KG1 (cell line): ENCODE data around the gene GPR157.
"Not testable (repeated sequence)": the region's sequence is repeated elsewhere in the genome, so short reads cannot be mapped to it uniquely, and the experiment has no call there.

Source experiments
- DNase-seq: peaks from one replicate; lab custom pipeline; 2025; lab: John Stamatoyannopoulos, UW

The GPR157 gene, protein sequence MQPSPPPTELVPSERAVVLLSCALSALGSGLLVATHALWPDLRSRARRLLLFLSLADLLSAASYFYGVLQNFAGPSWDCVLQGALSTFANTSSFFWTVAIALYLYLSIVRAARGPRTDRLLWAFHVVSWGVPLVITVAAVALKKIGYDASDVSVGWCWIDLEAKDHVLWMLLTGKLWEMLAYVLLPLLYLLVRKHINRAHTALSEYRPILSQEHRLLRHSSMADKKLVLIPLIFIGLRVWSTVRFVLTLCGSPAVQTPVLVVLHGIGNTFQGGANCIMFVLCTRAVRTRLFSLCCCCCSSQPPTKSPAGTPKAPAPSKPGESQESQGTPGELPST

DNA sequence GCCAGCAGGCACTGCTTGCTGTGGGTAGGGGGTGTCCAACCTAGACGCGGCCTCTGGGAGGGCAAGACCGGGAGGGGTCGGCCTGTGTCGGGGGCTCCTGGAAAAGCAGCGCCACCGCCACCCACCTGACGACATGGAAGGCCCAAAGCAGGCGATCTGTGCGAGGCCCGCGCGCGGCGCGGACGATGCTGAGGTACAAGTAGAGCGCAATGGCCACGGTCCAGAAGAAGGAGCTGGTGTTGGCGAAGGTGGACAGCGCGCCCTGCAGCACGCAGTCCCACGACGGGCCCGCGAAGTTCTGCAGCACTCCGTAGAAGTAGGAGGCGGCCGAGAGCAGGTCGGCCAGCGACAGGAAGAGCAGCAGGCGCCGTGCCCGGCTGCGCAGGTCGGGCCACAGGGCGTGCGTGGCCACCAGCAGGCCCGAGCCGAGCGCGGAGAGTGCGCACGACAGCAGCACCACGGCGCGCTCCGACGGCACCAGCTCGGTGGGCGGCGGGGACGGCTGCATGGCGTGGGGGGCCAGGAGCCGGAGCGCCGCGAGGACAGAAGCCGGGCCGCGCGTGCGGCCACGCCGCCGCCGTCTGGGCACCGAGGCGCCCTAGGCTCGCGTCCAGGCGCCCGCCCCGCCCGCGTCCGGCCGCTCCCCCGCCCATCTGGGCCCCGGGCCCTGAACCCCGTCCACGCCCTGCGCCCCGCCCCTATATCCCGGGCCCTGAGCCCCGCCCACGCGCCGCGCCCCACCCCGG is at the start of gene GPR157:
GPR157 (minus strand) TSS at position 583 of the 746 bp plus-strand sequence; CDS start at position 508, 75 bp downstream.
- DNase-seq, result no peak

DNA sequence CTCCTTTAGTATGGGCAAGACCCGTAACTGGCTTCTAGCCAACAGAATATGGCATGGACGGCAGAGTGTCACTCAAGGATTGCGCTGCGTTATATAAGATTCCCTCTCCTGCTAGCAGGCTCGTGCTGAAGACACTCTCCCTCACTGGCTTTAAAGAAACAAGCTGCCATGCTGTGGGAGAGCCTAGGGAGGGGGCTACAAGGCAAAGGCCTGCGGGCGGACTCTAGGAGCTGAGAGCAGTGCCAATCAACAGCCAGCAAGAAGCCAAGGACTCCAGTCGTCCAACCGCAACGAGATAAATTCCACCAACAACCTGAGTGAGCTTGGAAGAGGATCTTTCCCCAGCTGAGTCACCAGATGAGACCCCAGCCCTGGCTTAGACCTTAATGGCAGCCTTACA is 45.9 kb upstream of the GPR157 start:
- no peak for DNase-seq

DNA sequence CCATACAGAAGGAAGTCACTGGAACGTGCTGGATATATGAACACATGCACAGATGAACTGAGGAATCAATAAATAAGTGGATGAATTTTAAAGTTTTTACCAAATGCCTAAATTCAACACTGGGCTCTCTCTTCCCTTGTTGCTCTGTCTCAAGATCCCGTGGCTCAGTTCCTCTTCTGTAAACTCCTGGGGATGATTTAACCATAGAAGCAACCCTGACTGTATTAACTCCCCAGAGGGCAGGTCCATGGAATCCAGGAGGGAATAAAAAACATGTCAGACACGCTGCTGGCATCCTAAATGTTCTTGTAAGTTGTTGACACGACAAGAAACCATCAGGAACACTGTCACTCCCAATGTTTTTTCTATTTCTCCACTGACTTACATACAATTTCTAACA is 45.3 kb upstream of the GPR157 start:
- no peak for DNase-seq

DNA sequence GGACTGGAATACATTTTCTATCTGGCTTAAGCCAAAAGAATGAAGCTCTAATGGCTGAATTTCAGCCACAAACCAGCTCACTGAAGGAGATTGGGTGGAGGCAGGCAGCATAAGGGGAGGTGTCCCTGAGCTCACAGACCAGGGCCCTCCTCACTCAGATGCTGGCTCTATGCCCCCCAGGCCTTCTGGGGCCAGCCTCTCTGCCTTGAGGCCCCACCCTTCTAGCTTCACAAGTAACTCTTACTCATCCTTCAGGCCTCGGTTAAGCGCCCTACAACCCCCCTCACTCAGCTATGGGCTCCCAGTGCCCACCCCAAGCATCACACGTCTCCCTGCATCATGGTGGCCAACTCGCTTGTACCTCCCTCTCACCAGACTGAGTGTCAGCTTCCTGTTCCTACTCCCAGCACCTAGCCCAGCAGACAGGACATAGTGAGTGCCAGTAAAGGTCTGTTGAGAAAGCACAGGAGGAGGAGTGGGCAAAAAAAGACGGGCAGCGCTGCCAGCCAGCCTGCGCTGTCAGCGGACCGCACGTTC is 40.8 kb upstream of the GPR157 start:
- no peak for DNase-seq

DNA sequence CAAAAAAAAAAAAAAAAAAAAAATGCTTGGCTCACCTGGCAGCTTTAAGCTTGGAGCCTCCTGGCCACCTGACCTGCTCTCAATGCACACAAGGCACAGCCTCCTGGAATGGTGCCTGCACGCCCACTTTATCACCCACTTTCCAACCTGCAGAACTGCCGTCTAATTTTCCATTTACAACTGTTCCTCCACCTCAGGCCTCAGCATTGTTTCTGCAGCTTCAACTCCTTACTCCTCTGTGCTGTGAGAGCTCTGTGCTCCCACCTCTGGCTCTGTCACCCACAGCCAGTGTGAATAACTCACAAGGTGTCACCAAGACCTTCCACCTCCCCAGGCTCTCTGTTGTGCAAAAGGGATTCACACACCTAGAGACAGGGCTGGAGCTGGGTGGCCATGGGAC is 38.7 kb upstream of the GPR157 start:
- DNase-seq, result no peak

DNA sequence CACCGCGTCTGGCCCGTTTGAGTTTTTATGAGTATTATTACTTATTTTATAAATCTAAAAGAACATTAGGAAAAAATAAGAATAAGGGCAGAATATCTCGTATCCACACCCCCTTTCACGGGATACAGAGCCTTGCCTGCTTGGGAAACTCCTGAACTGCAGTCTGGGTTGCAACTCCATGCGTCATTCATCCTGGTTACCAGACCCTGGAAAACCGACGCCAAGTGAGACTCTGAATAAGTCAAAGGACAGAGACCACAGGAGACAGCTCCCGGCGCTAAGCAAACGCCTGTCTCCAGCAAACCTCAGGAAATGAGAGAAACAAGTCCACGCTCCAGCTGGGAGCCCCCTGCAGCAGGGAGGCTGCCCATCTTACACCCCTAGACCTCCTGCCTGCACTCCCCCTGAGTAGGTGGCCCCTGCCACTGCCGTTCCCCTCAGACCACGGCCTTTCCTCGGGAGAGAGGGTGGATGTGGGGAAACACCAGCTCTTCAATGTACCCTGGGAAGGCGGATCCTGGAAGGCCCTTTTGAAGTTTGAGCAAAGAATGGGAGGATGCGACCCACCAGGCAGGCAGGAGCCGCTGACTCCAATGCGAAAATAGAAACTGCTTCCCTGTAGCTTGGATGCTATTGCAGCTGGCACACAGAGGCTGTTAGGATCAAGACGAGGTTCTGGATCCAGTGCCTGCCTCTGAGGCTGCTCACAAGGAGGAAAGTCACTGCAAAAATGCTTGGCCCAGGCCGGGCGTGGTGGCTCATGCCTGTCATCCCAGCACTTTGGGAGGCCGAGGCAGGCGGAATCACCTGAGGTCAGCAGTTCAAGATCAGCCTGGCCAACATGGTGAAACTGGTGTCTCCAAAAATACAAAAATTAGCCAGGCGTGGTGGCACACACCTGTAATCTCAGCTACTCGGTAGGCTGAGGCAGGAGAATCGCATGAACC is 37.7 kb upstream of the GPR157 start:
- no peak for DNase-seq

DNA sequence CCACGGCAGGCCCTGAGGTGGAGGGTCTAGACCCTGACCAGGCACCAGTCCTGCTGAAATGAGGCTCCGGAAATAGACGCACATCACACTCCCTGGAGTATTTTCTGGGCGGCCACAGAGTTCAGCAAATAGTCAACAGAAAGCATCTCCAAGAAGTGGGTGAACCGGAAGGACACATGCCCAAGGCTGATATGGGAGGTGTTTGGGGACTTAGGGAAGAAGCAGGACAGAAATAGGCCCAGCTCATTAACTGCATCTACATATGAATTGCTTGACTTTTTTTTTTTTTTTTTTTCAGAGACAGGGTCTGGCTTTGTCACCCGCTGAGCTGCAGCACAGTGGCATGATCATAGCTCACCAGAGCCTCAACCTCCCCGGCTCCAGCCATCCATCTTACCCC is 36.5 kb upstream of the GPR157 start:
- DNase-seq, result no peak

DNA sequence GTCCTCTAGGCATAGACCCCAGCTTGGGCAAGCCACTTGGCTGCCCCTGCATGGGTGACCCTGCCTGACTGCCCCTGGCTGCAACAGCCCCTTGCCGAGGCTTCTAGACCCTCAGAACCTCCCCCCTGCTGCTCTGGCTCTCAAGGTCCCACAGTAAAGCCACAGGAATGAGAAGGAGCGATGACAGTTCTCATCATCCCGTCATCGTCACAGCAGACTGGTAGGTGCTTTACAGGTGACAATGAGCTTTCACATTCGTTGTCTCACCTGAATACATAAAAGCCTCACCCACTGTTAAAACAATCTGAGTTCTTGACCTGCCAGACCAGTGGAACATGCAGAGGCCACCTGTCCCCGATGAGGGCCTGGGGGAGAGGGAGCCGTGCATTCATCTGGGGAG is 36.0 kb upstream of the GPR157 start:
- DNase-seq, result no peak

DNA sequence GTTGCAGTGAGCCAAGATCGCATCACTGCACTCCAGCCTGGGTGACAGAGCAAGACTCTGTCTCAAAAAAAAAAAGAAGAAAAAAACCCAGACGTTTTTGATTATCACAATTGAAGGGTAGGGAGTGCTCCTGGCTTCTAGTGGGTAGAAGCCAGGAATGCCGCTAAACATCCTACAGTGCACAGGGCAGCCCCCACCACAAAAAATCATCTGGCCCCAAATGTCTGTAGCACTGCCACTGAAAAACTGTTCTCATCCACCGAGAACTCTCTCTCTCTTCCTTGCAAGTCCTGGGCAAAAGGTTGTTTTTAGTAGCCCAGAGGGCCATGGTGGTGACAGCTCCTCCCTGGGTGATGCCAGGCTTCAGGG is 35.6 kb upstream of the GPR157 start:
- DNase-seq, result no peak

DNA sequence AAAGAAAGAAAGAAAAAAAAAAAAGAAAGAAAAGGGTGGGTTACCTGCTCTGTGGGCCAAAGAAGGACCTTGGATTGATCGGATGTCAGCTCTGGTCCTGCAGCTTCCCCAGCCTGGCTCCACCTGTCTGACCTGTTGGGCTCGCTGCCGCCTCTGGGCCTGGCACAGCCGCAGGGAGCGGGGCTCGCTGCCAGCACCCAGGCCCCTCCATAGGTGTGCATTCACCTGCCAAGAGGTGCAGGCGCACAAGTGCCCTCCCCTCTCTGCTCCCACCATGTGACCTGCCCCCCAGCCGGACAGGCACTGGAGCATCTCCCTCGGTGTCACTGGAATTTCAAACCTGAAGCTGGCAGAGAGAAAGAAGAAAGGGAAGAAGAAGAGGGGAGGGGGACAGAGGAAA is 33.1 kb upstream of the GPR157 start:
- no peak for DNase-seq

DNA sequence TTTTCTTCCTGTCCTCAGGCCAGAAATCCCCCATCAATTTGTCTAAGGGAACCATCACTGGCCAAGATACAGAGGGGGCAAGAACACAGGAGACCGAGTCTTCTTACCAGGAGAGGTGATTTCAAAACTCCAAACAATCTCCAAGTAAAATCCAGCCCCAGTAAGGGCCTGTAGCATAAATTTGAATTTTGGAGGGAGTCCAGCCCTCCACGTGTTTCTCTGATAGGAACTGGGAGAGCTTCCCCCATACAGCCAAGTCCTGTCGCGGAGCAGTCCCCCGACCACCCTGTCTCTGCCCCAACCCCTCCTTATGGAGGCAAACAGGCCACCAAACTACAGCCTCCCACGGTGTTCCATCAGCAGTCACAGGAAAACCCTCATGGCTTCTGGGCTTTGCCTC is 32.4 kb upstream of the GPR157 start:
- no peak for DNase-seq

DNA sequence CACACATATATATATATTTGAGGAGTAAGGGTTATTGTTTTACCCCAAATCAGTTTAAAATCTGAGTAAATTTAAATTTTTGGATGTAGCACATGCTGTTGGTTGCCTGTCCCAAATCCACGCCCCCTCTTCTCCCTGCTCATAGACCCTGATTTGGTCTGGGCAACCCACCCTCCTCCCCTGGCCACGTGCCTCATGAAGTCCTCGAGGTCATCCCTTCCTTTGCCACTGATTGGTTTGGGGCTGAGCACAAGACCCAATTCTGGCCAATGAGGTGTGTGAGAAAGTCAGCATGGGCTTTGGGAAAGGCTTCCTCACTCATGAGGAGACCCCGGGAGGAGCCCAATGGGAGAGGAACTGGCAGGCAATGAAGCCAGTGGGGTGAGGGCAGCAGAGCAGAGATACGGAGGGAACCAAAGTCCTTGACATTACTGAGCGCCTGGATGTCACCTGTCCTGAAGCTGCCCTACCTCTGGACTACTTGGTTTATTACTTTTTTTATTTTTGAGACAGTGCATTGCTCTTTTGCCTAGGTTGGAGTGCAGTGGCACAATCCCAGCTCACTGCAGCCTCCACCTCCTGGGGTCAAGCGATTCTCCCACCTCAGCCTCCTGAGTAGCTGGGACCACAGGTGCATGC is 31.3 kb upstream of the GPR157 start:
- DNase-seq, result no peak

DNA sequence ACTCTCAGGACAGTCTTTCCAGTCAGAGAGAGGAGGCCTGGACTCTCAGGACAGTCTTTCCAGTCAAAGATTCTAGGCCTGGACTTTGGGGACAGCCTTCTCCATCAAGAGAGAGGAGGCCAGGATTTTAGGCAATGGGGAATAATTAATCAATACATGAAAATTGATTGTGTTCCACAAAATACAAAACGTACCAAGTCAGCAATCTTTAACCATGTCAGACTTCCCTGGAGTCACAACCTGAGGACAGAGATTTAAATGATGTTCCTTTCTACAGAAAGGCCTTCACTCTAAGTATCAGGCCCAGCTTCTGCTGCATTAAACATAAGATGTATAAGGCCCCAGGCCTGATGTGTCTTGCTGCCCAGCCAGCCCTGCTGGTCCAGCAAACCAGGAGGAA is 27.0 kb upstream of the GPR157 start:
- DNase-seq, result no peak

DNA sequence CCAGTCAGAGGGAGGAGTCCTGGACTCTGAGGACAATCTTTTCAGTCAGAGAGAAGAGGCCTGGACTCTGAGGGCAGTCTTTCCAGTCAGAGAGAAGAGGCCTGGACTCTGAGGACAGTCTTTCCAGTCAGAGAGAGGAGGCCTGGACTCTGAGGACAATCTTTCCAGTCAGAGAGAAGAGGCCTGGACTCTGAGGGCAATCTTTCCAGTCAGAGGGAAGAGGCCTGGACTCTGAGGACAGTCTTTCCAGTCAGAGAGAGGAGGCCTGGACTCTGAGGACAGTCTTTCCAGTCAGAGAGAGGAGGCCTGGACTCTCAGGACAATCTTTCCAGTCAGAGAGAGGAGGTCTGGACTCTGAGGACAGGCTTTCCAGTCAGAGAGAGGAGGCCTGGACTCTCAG is 26.5 kb upstream of the GPR157 start:
- DNase-seq, result not testable (repeated sequence)

DNA sequence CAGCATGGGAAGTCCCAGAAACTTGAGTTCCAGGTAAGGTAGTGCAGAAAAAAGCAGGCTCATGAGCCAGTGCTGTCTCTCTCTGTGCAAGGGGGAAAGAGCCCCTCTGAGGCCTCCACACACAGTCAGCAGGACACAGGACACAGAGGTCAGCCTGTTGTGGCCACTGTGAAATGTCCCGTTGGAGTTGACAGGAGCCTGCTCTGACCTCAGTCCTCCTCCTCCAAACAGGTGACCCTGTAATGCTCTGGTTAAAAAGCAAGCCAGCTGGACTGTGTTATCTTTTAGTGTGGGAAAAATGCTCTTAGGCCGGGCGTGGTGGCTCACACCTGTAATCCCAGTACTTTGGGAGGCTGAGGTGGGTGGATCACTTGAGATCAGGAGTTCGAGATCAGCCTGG is 24.2 kb upstream of the GPR157 start:
- no peak for DNase-seq

DNA sequence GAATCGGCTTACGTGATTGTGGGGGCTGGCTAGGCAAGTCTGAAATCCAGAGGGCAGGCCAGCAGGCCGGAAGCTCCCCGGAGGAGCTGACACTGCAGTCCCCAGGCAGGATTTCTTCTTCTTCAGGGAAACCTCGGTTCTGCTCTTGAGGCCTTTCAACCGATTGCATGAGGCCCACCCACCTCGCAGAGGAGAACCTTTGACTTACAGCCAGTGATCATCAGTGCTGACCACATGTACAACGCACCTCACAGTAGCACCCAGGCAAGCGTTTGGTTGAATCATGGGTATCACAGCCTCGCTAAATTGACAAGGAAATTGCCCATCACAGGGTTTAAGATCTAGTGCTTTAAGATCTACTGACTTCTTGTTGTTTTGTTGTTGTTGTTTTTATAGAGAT is 23.6 kb upstream of the GPR157 start:
- no peak for DNase-seq

DNA sequence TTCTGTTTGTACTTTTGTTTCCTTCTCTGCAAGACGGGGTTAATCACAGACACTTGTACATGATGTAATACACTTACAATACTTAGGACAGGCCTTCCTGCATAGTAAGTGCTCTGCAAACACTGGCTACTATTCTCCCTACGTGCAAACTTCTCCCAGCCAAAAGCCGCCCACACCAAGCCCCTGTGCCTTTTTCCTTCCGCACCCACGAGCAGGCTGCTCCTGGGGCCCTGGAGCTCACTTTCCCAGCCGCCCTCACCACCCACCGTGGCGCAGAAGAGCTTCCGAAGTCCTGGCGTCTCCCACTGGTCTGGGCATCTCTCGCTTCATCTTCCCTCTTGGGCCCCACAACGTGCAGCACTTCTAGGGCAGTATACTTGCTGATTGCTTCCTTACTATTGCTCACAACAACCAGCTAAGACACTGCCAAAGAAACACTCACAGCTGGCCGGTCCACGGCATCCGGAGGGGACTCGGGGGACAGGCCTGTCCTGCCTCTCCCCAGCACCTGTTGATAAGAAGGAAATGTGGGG is 22.5 kb upstream of the GPR157 start:
- no peak for DNase-seq

DNA sequence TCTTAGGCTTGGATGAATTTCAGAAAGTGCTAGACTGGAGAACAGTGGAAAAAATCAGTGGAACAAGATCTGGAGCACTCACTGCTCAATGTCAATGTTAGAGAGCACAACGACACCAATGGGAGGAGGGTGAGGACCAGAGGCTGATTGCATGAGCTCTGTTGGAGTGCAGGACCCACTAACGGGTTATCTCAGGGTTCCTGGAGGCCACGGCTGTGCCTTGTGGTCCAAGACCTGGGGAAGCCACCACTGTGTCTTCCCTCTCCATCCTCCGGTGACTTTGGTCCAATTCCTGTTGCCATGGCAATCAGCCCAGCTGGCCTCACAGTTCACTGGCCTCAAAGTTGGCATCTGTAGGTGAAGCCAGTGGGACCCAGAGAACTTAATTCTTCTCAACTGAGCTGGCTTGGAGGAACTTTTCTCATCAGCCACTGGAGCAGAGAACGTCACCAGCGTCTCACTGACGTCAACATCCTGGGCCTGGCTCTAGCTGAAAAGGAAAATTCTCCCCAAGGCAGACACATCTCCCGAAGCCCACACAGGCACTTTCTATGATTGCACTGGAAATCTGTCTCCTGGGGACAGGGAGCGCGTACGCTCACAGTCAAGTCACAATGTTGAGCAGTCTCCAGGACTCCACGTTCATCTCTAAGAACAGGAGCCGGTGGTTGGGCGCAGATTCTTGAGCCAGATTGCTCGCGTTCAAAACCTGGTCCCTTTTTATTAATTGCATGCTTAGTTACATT is 21.9 kb upstream of the GPR157 start:
- DNase-seq, result no peak

DNA sequence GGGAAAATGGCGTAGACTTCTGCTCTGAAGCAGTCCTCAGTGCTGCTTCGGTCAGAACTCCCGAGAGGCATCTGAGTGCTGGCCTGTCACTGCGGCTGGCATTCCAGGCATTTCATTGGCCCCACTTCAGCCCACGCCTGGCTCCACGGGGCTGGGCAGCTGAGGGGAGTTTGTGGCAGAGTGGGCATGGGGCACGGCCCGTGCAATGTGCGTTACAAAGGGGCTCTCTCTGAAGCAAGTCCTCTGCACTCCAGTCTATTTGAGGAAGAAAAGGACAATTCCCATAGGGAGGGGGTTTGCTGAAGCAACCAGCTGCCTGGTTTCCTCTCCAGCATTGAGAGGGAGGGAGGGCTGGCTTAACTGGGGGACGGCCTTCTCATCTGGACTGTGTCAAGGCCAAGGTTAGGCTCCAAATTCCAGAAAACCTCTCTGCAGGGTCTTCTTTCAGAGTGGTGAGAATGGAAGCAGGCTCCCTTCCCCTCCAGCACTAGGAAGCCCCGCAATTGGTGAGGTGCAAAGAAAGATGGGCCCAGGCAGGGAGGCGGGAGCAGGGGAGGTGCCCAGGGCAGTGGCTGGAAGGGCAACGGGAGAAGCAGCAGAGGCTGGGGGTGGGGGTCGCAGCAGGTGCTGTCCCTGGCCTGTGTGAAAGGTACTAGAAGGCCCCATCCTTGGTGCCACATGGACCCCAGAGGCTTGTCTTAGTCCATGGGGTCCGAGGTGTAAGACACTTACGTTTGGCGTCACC is 21.1 kb upstream of the GPR157 start:
- no peak for DNase-seq

DNA sequence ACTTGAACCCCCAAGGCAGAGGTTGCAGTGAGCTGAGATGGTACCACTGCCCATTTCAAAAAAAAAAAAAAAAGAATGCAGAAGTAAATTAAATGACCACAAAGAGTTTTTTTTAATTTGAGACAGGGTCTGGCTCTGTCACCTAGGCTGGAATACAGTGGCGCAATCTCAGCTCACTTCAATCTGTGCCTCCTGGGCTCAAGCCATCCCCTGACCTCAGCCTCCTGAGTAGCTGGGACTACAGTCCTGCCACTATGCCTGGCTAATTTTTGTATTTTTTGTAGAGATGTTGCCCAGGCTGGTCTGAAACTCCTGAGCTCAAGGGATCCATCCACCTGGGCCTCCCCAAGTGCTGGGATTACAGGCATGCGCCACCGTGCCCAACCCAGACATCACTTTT is 20.2 kb upstream of the GPR157 start:
- DNase-seq, result no peak
